HG03060 (cell line): ENCODE measurements around the gene SLAIN2.

Source experiments
- ATAC-seq: cut with Tn5 transposase; IDR thresholded peaks from one replicate; pipeline ENCODE4 v1.9.1; 2021; ENCODE audit warnings: low read depth, moderate number of reproducible peaks; ENCODE audit not compliant: unreplicated experiment

The SLAIN2 gene

DNA sequence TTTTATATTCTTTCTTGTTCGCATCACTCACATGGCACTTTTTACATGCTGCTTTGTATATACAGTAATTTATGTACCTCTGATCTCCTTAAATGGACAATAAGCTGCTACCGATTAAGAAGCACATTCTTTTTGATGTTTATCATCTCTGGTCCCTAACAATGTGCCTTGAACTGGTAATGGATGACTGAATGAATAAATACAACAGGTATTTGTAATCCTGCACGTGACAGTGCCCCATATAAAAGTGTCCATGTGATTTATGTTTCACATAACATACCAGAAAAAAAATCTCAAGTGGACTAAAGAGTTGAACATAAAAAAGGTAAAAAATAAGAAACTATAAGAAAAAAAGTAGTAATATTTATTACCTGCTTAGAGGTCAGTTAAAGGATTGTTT, 7.7 kb upstream of the SLAIN2 start:
- ATAC-seq, result no peak

DNA sequence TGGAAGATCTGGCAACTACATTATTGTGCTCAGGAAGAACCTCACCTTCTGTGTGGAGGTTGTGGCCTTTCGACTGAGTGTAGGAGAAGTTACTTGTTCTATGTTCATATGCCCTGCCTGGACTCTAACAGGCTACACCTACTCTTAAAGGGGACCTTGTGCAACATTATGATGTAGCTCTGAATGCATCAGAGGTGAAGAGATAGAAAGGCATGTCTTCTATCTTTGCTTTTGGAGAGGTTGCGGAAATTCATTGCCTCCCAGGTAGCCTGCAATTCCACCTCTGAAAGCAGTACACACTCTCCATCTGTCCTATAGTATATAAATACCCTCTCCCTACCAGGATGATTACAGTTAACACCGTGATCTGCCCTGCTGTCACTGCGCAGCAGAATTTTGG, 7.1 kb upstream of the SLAIN2 start:
- ATAC-seq, result no peak

DNA sequence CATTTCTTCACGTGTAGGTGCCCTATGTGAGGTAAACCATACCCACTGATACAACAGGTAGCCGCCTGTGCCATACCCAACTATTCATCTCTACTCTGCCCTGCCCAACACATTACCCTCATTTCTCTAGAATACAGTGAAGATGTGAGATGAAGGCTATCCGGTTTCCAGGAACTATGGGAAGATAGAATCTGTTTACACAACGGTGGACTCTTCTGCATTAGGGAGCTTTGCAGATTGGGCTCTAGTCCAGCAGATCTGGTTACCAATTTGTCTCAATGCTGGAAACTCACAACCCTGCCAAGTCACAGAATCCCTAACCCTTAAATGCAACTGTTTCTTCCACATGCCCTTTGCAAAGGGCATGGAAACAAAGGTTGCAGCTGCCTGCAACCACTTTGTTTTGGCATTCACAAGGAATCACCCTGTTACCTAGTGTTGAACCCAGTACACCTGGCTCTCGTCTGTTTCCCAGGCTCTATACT, 6.4 kb upstream of the SLAIN2 start:
- no peak for ATAC-seq

DNA sequence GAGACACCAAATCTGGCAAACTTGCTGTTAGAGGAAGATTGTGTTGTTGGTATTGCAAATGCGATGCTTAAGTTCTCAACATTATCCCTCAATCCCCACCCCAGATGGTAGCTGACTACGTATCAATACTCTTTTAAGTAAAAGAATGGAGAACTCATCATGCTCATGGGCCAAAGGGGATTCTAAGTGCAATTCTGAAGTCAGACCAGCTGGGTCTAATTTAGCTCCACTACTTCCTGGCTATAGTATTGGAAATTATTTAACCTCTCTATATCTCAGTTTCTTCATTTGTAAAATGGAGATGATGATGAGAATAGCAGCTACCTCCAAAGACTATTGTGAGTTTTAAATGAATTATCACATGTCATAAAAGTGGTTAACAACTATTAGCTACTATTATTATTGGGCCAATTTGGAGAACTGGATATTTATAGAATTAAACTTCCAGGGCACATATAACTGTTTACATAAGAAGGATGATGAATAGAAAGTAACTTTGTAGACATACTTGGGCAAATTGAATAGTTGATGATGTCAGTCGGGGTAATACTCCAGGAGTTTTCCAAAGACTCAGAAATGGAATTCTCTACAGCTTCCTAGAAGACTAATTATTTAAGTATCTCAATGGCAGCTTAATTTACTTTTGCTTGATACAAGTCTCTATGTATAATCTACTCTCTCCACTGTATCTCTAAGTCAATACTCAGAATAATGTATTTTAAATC, 5.0 kb upstream of the SLAIN2 start:
- no peak for ATAC-seq

DNA sequence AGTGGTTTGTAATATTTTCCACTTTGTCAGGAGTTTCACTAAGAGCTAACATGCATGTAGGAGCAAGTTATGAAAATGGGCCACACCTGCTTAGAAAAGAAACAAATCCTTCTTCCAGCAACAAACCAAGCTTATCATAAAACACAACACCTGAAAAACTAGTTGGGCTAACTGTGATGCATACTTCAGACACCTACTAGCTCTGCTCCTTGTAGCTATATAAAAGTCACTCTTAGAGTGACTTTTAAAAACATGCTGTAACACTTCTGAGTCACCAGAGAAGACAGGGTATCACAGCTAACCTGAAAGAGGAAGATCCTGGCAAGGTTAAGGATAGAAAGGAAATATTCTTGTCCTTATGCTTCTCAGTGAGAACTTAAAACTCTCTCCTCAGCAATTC, 3.6 kb upstream of the SLAIN2 start:
- no peak for ATAC-seq

DNA sequence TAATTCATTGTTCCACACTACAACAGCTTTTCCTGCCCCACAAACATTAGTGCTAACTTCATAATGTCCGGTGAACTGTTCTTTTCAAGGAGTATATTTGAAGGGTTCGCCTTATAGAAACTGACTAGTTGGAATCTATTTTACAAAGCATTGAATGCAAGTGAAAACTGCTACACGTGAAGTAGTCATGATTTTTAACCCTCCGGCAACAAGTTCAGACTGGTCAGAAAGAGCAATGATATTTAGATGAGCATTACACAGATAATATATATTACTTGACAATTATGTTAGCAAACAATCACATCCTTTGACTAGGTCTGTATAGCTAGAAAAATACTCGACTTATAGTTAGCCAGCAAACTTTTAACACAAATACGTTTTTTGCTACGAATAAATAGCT, 1.7 kb upstream of the SLAIN2 start:
- no peak for ATAC-seq

DNA sequence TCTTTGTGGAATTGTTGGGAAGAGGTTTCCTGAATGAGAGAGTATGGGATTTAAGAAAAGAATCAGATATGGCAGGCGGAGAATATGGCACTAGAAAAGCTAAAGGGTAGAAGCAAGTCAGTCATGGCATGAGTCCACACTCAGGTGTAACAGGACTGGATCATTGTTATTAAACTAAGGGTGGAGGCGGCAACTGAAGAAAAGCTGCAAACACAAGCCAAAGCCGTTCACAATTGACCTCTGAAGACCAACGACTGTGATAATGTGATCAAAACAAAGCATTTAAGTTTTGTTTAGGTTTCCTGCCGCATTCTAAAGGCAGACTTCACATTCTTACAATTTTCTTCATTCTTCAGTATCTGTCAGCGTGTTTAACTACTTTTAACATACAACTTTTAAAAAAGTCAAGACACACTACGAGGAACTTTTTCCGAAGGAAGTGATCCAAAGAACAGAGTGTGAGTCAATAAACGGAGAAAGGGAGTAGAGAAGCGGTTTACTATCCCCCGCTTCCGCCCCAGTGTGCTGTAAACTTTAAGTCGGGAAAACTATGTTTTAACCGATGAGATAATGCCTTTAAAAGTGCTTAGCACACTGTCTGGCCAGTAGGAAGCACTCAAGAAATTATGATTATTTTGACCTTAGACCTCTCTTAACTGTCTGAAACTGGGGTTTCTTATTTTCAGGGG, 909 bp upstream of the SLAIN2 start:
- ATAC-seq, result peak; percentile 1

DNA sequence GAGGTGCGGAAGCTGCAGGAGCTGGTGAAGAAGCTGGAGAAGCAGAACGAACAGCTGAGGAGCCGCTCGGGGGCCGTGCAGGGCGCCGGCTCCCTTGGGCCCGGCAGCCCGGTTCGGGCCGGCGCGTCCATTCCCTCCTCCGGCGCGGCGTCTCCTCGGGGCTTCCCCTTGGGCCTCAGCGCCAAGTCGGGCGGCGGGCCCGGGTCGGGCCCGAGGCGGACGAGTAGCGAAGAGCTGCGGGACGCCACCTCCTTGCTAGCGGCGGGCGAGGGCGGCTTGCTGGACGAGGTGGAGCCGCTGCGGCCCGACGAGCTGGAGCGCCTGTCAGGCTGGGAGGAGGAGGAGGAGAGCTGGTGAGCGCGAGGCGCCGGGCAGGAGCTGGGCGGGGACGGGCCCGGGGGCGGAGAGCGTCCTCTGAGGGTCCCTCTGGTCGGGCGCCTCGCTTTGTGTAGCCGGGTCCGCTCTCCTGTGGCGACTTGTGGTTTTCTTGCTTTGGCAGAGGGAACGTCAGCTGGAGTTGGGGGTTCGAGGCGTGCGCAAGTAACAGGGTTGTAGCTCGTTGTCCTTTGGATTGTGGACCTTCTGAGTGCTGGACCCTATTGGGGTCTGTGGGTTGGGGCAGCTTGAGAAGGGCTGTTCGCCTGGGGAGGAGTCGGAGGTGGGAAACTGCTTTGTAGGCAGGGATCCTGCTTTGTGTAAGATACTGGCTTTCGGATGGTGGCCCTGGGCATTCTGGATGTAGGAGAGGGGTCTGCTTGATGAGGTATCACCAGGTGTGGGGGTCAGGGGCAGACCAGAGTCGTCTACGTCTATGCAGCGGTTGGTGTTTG, 662 bp downstream of the SLAIN2 start:
- peak; percentile 9 for ATAC-seq

DNA sequence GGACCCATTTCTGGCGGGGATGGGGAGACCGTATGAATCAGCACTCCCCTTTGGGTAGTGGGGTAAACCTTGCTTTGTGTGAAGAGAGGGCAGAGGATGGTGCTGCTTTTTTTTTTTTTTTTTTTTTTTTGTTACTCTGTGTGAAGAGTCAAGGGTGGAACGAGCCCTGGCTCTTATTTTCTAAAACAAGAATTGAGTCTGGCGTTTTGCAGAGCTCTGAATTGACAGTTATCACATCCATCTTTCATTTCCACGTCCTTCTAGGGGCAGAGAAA, 1.2 kb downstream of the SLAIN2 start:
- no peak for ATAC-seq

DNA sequence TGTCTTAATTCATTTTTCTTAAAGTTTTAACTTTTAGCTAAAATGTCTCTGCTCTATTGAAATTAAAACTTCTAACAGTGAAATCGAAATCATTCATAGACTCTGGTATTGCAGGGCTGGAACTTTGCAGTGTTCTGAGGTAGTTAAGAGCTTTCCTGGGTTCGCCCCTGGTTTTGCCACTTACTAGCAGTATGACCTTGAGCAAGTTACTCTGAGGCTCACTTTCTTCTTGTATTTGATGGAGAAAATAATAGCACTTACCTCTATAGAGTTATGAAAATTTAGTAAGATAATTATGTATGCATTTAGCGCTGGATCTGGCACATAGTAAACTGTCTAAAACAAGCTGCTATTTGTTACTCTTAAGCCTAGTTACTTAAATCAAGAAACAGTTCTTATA, 1.7 kb downstream of the SLAIN2 start:
- ATAC-seq, result no peak

DNA sequence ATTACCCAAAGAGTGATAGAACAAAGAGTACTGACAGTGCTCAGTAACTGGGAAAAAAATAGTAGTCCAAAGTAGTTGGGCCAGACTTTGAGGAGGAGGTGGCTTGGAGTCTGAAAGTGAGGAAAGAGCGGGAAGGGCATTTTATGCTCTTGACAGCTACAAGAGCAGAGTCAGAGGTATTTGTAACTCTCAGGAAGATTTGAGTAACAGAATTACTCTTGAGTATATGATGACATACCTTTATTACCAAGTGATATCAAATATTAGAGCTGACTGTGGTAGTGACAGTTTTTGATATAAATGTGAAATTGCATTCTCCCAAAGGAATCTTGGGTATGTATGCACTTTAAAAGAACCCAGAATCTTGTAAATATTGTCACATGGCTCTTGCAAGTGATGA, 2.2 kb downstream of the SLAIN2 start:
- ATAC-seq, result no peak

DNA sequence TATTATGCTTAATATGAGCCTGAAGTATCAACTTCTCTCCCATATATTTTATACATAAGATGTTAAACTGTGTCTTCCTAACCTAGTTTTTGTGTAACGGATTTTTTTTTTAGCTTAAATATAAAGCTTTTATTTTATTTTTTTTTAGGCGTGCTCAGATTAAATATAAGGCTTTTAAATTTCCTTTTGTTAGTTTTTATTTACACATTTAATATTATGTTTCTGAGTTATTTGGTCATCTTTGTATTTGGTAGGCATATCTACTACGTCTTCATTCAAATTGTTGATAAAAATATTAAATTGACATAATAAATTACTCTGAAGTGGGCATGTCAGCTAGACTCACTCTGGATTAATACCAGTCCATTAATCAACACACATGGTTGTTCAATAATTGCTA, 4.2 kb downstream of the SLAIN2 start:
- no peak for ATAC-seq

DNA sequence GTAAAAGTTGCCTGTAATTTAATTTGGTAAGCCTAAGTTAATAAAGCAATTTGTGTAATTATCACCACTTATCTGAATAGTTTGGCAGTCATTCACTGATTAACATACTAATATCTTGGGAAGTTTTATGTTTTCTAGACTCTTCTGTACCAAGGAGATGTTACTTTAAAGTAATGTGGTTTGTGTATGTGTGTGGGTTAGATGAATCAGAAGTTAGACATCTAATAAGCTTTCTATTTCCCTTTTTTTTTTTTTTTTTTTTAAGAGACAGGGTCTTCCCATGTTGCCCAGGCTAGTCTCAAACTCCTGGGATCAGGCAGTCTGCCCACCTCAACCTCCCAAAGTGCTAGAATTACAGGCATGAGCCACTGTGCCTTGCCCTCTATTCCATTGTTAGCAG, 5.3 kb downstream of the SLAIN2 start:
- no peak for ATAC-seq

DNA sequence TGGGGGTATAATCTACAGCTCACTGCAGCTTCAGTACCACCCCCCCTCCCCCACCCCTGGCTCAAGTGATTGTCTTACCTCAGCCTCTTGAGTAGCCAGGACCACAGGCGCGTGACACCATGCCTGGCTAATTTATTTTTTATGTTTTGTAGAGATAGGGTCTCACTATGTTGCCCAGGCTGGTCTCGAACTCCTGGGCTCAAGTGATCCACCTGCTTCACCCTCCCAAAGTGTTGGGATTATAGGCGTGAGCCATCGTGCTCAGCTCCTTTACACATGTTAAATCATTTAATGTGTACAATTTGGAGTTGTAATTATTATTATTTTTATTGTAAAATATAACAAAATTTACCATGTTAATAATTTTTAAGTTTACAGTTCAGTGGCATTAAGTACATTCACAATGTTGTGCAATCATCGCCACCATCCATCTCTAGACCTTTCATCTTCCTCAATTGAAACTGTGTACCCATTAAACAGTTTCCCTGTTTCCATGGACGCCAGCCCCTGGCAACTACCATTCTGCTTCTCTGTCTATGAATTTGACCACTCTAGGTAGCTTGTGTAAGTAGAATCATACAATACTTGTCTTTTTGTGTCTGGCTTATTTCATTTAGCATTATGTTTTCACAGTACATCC, 6.1 kb downstream of the SLAIN2 start:
- no peak for ATAC-seq

DNA sequence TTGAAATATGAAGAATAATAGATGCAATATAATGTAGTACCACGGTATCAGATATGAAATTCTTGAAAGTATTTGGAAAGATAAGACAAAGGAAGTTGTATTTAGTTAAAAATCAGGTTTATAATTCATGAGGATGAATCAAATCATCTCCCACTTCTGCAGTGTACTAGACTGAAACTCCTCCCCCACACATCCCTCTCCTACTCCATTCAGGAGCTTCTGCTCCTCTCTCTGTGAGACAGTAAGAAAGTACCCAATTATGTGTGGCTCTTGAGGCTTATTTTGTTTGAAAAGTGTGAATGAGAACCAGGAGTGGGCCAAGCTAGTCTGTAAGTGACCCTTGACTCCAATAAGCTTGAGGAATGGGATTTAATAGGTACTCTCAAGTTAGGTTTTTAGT, 9.5 kb downstream of the SLAIN2 start:
- ATAC-seq, result no peak

DNA sequence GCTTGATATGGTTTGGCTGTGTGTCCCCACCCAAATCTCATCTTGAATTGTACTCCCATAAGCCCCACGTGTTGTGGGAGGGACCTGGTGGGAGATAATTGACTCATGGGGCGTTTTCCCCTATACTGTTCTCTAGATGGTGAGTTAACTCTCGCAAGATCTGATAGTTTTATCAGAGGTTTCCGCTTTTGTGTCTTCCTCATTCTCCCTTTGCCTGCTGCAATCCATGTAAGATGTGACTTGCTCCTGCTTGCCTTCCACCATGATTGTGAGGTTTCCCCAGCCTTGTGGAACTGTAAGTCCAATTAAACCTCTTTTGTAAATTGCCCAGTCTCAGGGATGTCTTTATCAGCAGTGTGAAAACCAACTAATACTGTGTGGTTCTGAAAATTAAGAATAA, 11.5 kb downstream of the SLAIN2 start:
- no peak for ATAC-seq

DNA sequence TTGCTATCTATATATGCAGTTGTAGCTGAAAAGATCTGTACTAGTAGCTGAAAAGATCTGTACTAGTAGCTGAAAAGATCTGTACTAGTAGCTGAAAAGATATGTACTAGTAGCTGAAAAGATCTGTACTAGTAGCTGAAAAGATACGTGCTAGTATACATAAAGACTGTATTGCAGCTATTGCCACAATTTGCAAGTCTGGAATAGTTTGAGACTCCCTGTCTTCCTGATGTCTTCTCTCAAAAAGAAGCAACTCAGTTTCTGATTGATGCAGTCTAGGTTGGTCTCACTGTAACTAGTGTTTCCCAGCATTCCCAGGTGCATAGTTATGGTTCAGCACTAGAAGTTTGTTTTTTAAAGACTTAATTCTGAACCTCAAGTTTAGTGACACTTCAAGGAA, 15.0 kb downstream of the SLAIN2 start:
- ATAC-seq, result no peak

DNA sequence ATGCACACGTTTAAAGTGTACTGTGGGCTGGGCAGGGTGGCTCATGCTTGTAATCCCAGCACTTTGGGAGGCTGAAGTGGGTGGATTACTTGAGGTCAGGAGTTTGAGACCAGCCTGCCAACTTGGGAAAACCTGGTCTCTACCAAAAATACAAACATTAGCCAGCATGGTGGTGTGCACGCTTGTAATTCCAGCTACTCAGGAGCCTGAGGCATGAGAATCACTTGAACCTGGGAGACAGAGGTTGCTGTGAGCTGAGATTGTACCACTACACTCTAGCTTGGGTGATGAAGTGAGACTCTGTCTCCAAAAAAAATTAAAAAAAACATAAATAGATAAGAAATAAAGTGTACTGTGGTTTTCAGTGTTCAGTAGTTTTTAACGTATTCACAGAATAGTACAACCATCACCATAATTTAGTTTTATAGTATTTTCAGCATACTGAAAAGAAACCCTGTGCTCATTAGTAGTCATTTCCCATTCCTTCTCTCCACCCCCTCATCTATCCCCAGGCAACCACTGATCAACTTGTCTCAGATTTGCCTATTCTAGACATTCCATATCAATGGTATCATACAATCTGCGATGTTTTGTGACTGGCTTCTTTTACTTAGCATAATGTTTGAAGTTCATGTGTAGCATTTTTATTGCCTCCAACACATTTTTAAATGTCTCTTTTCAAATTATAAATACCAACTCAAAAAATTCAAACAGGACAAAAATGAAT, 19.1 kb downstream of the SLAIN2 start:
- no peak for ATAC-seq

DNA sequence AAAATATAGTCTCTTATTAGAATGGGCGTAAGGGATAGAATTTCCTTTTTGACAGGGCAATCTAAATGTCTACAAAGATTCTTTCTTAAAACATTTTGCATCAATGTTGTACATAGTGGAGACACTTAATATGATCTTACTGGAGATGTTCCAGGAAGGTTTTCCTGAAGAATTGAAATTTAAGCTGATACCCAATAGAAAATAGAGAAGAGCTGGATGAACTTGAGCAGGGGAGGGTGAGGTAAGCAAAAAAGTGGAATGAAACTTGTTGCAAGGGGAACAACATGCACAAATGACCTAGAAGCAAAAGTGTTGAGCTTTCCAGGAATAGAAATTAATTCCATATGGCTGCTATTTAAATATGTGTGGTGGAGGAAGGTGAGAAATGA, 19.7 kb downstream of the SLAIN2 start:
- ATAC-seq, result no peak

DNA sequence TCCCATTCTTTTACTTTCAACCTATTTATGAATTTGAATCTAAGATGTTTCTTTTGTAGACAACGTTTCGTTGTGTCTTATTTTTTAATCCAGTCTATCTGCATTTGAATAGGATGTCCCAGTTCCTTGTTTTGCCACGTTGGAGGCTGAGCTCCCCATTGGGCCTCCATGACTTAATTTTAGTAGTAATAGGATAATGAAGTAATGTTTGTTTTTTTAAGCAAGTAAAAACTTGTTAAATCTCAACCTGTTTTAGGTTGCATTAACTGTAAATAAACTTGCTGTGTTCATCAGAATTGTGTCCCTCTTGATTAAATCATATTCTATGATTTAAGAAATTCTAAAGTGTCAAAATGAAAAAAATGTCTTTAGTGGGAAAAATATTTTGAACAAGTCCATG, 25.3 kb downstream of the SLAIN2 start:
- no peak for ATAC-seq

DNA sequence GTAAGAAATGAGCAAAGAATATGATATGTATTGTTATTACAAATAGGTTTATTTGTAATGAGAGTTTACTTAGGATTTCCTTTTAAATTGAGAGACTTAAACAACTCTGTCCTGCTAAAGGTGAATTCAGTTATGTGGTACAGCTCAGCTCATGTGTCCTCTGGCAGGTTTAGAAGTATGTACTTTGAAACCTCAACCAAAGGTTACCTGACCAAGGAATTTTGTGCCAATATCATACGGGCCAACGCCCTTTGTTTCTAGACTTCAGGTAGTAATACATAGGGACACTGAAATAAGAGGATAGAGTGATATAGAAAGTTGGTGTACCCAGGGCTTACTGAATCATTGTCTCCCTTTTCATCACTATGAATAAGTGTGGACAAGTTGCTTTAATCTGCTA, 25.7 kb downstream of the SLAIN2 start:
- ATAC-seq, result no peak
